Activated B cell treated with CpG ODN at 0.5 μM for 24 hours (primary cell): ENCODE measurements around the gene ARSB. TPM values are rescaled to one million over a fixed set of nuclear protein-coding genes. Genes with fewer than 3 reads are reported as not detected.

ENCODE experiments used
- ATAC-seq: fragments of 200-7000 bp; cut with Tn5 transposase; one replicate; pipeline ENCODE4 v1.10.0; 2021; ENCODE audit warnings: low read depth, mild to moderate bottlenecking, moderate library complexity
- CTCF ChIA-PET: fragments of 350-600 bp; sonication (Branson Sonifier 250); formaldehyde crosslinking; loops from one replicate; lab custom pipeline; 2021; ENCODE audit warnings: antibody characterized with exemption; lab: Charles Lee
- POLR2A ChIA-PET: fragments of 350-600 bp; sonication (Branson Sonifier 250); formaldehyde crosslinking; loops from one replicate; lab custom pipeline; 2021; ENCODE audit warnings: antibody characterized with exemption; lab: Charles Lee
- DNase-seq: peaks from one replicate; pipeline ENCODE4 v3.0.0; 2022
- H3K27ac Mint-ChIP-seq: one replicate; pipeline ENCODE4 v1.8.0; 2020; ENCODE audit warnings: mixed read lengths
- H3K27me3 Mint-ChIP-seq: one replicate; pipeline ENCODE4 v1.8.0; 2021; ENCODE audit warnings: mixed read lengths
- H3K36me3 Mint-ChIP-seq: one replicate; pipeline ENCODE4 v1.8.0; 2021; ENCODE audit warnings: low read depth, mixed read lengths
- H3K4me1 Mint-ChIP-seq: one replicate; pipeline ENCODE4 v1.8.0; 2021; ENCODE audit warnings: mixed read lengths
- H3K4me3 Mint-ChIP-seq: one replicate; pipeline ENCODE4 v1.8.0; 2020; ENCODE audit warnings: mild to moderate bottlenecking, mixed read lengths
- H3K9me3 Mint-ChIP-seq: one replicate; pipeline ENCODE4 v1.8.0; 2020; ENCODE audit warnings: mixed read lengths
- CTCF ChIP-seq: fragments of 200-600 bp; IDR thresholded peaks from one replicate; pipeline ENCODE4 v1.8.0; 2022; ENCODE audit warnings: antibody characterized with exemption, mild to moderate bottlenecking
- intact Hi-C: fragments of 100-400 bp; cut with micrococcal nuclease; formaldehyde crosslinking; loops from one replicate; pipeline ENCODE4 v1.15.1; 2024
- total RNA-seq: library from RNA; stranded (reverse); gene quantifications from 2 replicates; pipeline ENCODE4 v1.2.3, GENCODE V29; 2022

Gene ARSB
- total RNA-seq, 1 donor from 2014 or later, result 15.6 TPM

- Mint-ChIP-seq H3K36me3 (peaks cover 2% of the 10 kb centered on the region), H3K27me3 (no peaks in the 10 kb centered on the region), H3K27ac (no peak overlapping the region), H3K9me3 (no peaks in the 10 kb centered on the region), H3K4me3 (no peak overlapping the region), H3K4me1 (peaks cover 65% of the 10 kb centered on the region)
- ATAC-seq (no peak), DNase-seq (no peak)
- POLR2A ChIA-PET, result no interaction called here
- CTCF ChIA-PET, result no interaction called here
- no peak for TF ChIP-seq CTCF
- intact Hi-C loops, result no loop called here
Observed at GRCh38 chr5:78794693-78795215, 190.4 kb downstream of the ARSB start.

DNA sequence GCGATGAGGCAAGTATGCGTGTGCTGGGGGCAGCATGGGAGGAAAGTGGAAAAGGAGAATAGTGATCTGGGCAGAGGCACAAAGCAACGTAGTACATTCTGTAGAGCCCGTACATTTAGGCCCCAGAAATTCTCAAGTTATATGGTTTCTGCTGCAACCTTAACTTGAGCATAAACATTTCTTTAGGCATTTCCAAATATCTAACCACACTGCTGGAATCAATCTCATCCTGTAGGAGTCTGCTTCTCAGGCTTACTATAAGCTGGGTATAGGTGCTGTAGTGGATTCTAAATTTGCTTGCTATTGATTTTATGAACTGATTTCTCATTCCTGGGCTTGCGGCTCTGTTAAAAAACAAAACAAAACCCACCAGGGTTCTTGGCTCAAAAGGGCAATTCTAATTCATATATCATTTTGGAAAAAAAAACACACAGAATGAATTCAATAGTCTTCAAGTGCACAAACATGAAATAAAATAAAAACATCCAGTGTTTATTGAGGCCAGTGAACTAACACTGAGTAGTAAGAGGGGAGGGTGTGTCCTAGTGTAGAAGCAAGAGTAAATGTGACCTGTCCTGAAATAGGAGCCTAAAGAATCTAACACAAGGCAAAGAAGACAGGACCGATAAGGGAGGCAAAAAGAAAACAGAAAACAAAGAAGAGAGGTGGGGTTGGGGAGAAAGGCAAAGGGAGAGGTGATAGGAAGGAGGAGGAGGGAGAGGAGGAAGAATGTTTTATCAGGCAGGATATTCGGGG is 191.0 kb downstream of the ARSB start:
- no peak overlapping the region for H3K4me3 Mint-ChIP-seq
- no peaks in the 10 kb centered on the region for H3K9me3 Mint-ChIP-seq
- no peak for TF ChIP-seq CTCF
- no peaks in the 10 kb centered on the region for H3K36me3 Mint-ChIP-seq
- H3K4me1 Mint-ChIP-seq, result peaks cover 63% of the 10 kb centered on the region
- CTCF ChIA-PET, result no interaction called here
- intact Hi-C loops, result loop anchor here (2.0 kb wide), 1 partner anchor 67 kb away; no protein-coding TSS in a partner anchor
- DNase-seq (no peak), ATAC-seq (no peak)
- POLR2A ChIA-PET, result no interaction called here
- no peaks in the 10 kb centered on the region for H3K27me3 Mint-ChIP-seq
- peak overlapping the region; percentile 5 for H3K27ac Mint-ChIP-seq

- Mint-ChIP-seq H3K27me3 (no peaks in the 10 kb centered on the region), H3K9me3 (no peaks in the 10 kb centered on the region), H3K4me1 (peaks cover 63% of the 10 kb centered on the region), H3K36me3 (no peaks in the 10 kb centered on the region), H3K27ac (peak overlapping the region; percentile 53), H3K4me3 (peak overlapping the region; percentile 59)
- no peak for DNase-seq
- ChIA-PET POLR2A (interaction anchor here (0.5 to 1.8 kb wide), 9 partner anchors 11 to 192 kb away, joined by 3 to 14 read pairs (median 4); partner anchors contain the start of genes ARSB and LHFPL2), CTCF (no interaction called here)
- TF ChIP-seq CTCF, result no peak
- ATAC-seq, result peak; percentile 82
- intact Hi-C loops, result loop anchor here (1.0 to 2.0 kb wide), 2 partner anchors 32 to 66 kb away; no protein-coding TSS in a partner anchor
Observed at GRCh38 chr5:78792345-78793055, 192.6 kb downstream of the ARSB start.

DNA sequence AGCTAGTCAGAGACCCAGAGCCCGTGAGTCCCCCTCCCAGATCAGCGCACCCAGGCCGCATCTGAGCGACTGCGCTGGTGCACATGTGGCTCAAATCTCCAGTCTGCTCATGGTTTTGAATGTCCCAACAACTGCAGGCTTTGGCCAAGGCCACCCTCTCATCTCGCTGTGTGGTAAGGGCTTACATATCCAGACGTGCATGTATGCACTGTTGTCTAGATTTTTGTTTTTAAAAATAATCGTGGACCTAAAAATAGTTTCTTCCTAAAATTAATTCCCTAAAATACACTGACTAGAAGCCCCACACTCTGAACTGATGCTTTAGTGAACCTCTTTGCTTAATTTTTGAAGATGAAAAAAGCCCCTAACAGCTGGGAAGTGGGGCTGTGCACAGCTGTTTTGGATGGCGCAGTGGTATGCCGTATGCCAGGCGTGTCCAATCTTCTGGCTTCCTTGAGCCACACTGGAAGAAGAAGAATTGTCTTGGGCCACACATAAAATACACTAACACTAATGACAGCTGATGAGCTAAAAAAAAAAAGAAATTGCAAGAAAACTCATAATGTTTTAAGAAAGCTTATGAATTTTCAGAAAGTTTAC is 193.5 kb downstream of the ARSB start:
- peak overlapping the region; percentile 61 for H3K27ac Mint-ChIP-seq
- no peaks in the 10 kb centered on the region for H3K9me3 Mint-ChIP-seq
- ChIA-PET POLR2A (interaction anchor here (0.6 to 1.8 kb wide), 10 partner anchors 10 to 193 kb away, joined by 3 to 14 read pairs (median 4); partner anchors contain the start of gene ARSB), CTCF (no interaction called here)
- DNase-seq, result no peak
- intact Hi-C loops, result loop anchor here (1.0 to 2.0 kb wide), 2 partner anchors 31 to 65 kb away; no protein-coding TSS in a partner anchor
- no peaks in the 10 kb centered on the region for H3K27me3 Mint-ChIP-seq
- ATAC-seq, result no peak
- H3K4me1 Mint-ChIP-seq, result peaks cover 58% of the 10 kb centered on the region
- H3K36me3 Mint-ChIP-seq, result no peaks in the 10 kb centered on the region
- no peak for TF ChIP-seq CTCF
- peak overlapping the region; percentile 59 for H3K4me3 Mint-ChIP-seq
